NB4 (cell line): ENCODE results near the gene SLC25A4.

ENCODE experiments used
- CTCF ChIP-seq: IDR thresholded peaks from one replicate; pipeline ENCODE4 v1.5.1; 2012; ENCODE audit warnings: low read depth, low read length
- POLR2A ChIP-seq: IDR thresholded peaks from 2 replicates; pipeline ENCODE4 v1.6.1; 2011; ENCODE audit warnings: mild to moderate bottlenecking; ENCODE audit not compliant: insufficient read length; ENCODE audit errors: extremely low read depth
- TF ChIP-seq, protein P1 (sequence below): IDR thresholded peaks from 2 replicates; pipeline ENCODE4 v1.6.1; 2011; ENCODE audit warnings: low read depth, low read length

DNA sequence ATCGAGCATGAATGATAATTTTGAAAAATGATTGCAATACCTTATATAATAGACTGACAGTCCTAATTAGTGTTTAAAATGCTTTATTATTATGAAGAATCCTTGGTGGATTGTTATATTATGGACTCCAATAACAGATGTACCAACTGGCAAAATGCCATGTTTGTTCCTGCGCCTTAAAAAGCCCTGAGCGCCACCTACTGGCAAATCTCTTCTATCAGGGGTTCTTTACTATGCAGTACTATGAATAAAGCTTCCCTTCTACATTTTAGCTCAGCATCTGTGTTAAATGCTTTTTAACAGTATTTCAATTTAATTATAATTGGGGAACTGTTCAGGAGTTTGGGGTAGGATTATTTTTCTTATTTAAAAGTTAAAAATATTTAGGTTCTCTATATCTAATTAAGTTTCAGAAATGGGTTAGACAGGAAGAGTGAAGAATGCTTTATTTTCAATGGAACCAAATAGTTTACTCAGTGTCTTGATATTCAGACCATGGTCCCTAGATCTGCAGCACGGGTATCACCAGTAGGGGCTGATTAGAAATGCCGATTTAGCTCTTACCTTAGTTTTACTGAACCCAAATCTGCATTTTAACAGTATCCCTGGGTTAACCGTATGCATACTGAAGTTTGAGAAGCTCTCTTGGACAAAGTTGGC, 40.7 kb downstream of the SLC25A4 start:
- peak; percentile 72 for TF ChIP-seq CTCF
- TF ChIP-seq POLR2A = no peak
- TF ChIP-seq, protein P1, sequence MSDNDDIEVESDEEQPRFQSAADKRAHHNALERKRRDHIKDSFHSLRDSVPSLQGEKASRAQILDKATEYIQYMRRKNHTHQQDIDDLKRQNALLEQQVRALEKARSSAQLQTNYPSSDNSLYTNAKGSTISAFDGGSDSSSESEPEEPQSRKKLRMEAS = no peak
